Measurements from ENCODE around the gene RAB3GAP2.
"Not testable (repeated sequence)": the region's sequence is repeated elsewhere in the genome, so short reads cannot be mapped to it uniquely, and the experiment has no call there.

Gene RAB3GAP2

GRCh38 chr1:220272047-220272840 lies at the start of gene RAB3GAP2:
Gene RAB3GAP2 (minus strand): TSS chr1:220272453. CDS start chr1:220272337, 116 bp downstream.
- peak; percentile 96 for DNase-seq

GRCh38 chr1:220321758-220322157 lies 49.5 kb upstream of the RAB3GAP2 start:
- no peak for DNase-seq

- DNase-seq, result no peak
Observed at GRCh38 chr1:220320709-220321108, 48.5 kb upstream of the RAB3GAP2 start.

GRCh38 chr1:220318673-220319072 lies 46.4 kb upstream of the RAB3GAP2 start:
- no peak for DNase-seq

- no peak for DNase-seq
Observed at GRCh38 chr1:220317161-220317560, 44.9 kb upstream of the RAB3GAP2 start.

- DNase-seq, result no peak
Observed at GRCh38 chr1:220316305-220316704, 44.1 kb upstream of the RAB3GAP2 start.

- no peak for DNase-seq
Observed at GRCh38 chr1:220315070-220315839, 43.0 kb upstream of the RAB3GAP2 start.

GRCh38 chr1:220313576-220313975 lies 41.3 kb upstream of the RAB3GAP2 start:
- no peak for DNase-seq

- not testable (repeated sequence) for DNase-seq
Observed at GRCh38 chr1:220310147-220310546, 37.9 kb upstream of the RAB3GAP2 start.

- DNase-seq, result no peak
Observed at GRCh38 chr1:220307607-220308006, 35.4 kb upstream of the RAB3GAP2 start.

GRCh38 chr1:220306339-220306738 lies 34.1 kb upstream of the RAB3GAP2 start:
- no peak for DNase-seq

GRCh38 chr1:220303871-220304270 lies 31.6 kb upstream of the RAB3GAP2 start:
- no peak for DNase-seq

GRCh38 chr1:220301630-220302029 lies 29.4 kb upstream of the RAB3GAP2 start:
- no peak for DNase-seq

- DNase-seq, result no peak
Observed at GRCh38 chr1:220300442-220301121, 28.3 kb upstream of the RAB3GAP2 start.

GRCh38 chr1:220299337-220299736 lies 27.1 kb upstream of the RAB3GAP2 start:
- DNase-seq, result no peak

- DNase-seq, result no peak
Observed at GRCh38 chr1:220298470-220299205, 26.4 kb upstream of the RAB3GAP2 start.

GRCh38 chr1:220296981-220297380 lies 24.7 kb upstream of the RAB3GAP2 start:
- DNase-seq, result no peak

- no peak for DNase-seq
Observed at GRCh38 chr1:220294846-220295301, 22.6 kb upstream of the RAB3GAP2 start.

GRCh38 chr1:220291580-220291979 lies 19.3 kb upstream of the RAB3GAP2 start:
- DNase-seq, result no peak

GRCh38 chr1:220290140-220290761 lies 18.0 kb upstream of the RAB3GAP2 start:
- no peak for DNase-seq

GRCh38 chr1:220287129-220287528 lies 14.9 kb upstream of the RAB3GAP2 start:
- no peak for DNase-seq

GRCh38 chr1:220283625-220284024 lies 11.4 kb upstream of the RAB3GAP2 start:
- no peak for DNase-seq

Data from NCI-H1048 (cell line).